NCI-H2196 (cell line): Measurements from ENCODE around the gene DNAH2.
A peak's percentile ranks its signal among the peaks of the same experiment; 100 is the strongest.

ENCODE experiments used
- DNase-seq: peaks from one replicate; lab custom pipeline; 2025; ENCODE audit not compliant: unreplicated experiment; lab: John Stamatoyannopoulos, UW

The DNAH2 gene

GRCh38 chr17:7817643-7817964 is 100.1 kb downstream of the DNAH2 start:
- DNase-seq: no peak

- DNase-seq: no peak
Measured at GRCh38 chr17:7818026-7818425, 100.5 kb downstream of the DNAH2 start.

DNA sequence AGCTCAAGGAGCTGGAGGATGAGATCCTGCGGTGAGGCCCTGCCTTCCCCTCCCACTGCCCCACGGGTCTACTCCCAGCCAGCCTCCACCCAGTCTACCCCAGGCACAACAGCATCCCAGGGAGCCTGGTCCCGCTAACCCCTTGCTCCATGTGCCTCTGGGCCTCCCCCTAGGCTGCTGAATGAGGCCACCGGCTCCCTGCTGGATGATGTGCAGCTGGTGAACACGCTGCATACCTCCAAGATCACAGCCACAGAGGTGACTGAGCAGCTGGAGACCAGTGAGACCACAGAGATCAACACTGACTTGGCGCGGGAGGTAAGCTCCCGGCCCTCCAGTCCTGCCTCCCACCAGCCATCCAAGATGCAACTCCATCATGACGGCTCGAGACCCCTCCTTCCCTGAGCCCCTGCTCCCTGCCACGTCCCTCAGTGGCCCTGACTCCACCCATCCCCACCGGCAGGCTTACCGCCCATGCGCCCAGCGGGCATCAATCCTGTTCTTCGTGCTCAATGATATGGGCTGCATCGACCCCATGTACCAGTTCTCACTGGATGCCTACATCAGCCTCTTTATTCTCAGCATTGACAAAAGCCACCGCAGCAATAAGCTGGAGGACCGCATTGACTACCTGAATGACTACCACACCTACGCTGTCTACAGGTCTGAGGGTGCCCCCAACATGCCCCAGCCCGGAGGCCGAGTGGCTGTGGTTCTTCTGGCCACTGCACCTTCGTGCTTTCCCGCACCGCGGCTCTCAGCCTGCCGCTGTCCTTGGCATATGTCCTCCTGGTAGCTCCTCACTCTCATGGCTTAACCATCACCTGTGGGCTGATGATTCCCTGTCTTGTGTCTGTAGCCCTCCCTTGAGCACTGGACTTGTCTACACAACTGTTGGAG is 101.5 kb downstream of the DNAH2 start:
- DNase-seq: no peak

GRCh38 chr17:7820231-7820630 is 102.7 kb downstream of the DNAH2 start:
- DNase-seq: no peak

GRCh38 chr17:7822126-7822525 is 104.6 kb downstream of the DNAH2 start:
- no peak for DNase-seq

- no peak for DNase-seq
Measured at GRCh38 chr17:7823581-7824001, 106.0 kb downstream of the DNAH2 start.

DNA sequence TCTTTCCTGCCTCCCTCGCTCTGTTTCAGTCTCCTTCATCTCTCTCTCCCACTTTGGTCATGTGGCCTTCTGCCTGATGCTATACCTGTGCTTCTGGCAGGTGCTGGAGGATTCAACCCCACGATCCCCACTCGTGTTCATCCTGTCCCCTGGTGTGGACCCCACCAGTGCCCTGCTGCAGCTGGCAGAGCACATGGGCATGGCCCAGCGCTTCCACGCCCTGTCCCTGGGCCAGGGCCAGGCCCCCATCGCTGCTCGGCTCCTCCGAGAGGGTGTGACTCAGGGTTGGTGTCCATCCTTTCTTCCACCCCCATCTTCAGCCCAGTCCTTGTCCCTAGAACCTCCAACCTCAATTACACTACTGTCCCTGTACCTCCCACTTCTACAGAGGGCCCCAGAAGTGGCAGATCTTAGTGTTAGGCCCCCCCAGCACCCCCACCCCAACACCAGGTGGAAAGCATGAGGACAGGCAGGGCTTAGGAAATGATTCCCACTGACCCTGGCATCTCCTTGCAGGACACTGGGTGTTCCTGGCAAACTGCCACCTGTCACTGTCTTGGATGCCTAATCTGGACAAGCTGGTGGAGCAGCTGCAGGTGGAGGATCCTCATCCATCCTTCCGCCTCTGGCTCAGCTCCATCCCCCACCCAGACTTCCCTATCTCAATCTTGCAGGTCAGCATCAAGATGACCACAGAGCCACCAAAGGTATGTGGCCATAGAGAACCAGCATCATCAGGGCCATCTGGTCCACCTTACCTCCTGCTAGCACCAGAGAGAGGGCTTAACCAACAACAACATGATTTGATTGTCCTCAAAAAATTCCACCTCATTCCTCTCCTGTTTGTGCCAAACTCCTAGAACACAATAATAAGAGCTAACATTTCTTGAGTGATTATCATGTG is 106.7 kb downstream of the DNAH2 start:
- DNase-seq: no peak

- DNase-seq: no peak
Measured at GRCh38 chr17:7825206-7825990, 107.9 kb downstream of the DNAH2 start.

- no peak for DNase-seq
Measured at GRCh38 chr17:7830616-7831015, 113.1 kb downstream of the DNAH2 start.

GRCh38 chr17:7831233-7831632 is 113.7 kb downstream of the DNAH2 start:
- DNase-seq: no peak

DNA sequence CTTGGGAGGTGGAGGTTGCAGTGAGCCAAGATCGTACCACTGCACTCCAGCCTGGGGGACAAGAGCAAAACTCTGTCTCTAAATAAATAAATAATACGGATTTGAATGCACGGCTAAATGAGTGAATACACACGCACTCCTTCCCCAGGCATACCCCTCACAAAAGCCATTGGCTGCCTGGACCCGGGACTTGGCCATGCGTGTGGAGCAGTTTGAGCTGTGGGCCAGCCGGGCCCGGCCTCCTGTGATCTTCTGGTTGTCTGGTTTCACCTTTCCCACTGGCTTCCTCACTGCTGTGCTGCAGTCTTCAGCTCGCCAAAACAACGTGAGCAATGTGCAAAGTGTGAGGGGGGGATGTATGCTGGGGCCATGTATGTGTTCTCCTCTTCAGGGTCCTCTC is 114.9 kb downstream of the DNAH2 start:
- no peak for DNase-seq

- DNase-seq: no peak
Measured at GRCh38 chr17:7833011-7833794, 115.7 kb downstream of the DNAH2 start.

GRCh38 chr17:7833795-7834541 is 116.4 kb downstream of the DNAH2 start, which contains the start of gene KDM6B:
Gene KDM6B (plus strand): TSS chr17:7834217. CDS start chr17:7845555, 11,338 bp downstream.
- DNase-seq: peak; percentile 73

GRCh38 chr17:7834542-7834956 is 117.0 kb downstream of the DNAH2 start:
- DNase-seq: no peak

DNA sequence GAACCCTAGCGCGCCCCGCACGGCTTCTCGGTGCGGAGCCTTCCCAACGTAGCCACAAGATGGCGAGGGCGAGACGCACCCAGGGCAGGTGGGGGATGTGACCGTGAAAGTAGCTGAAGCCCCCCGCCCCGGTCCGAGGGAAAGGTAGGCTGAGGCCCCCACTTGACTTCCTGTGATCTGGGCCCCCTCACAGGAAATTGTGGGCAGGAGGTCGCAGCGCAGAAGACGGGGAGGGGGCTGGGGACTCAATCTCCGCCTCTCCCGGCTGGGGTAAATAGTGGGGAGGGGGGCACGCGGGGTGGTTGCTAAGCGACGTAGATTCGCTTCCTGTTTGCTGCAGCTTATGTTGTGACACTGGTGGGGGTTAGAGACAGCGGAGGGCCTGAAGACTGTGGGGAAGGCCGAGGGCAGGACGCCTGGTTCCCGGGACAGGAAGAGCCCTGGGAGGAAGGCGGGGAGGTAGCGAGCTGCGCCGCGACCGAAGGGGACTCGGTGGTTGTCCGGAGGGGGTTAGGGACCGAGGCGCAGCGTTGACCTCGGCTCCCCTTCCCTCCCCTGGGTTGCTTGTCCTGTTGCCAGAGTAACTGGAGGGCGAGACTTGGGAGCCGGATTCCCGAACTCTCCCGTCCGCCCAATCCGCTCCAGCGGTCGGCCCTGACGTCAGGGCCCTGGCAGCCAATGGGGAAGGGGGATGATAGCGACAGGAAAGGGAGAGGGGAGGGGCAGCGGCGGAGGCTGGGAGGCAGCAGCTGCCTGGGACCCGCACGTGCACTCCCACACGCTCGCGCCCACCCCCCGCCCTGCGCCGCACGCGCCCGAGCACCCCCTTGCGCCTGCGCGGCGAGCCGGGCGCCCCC is 117.6 kb downstream of the DNAH2 start:
- DNase-seq: peak; percentile 91

GRCh38 chr17:7835814-7836595 is 118.5 kb downstream of the DNAH2 start:
- DNase-seq: peak; percentile 42

GRCh38 chr17:7836596-7837407 is 119.3 kb downstream of the DNAH2 start:
- DNase-seq: peak; percentile 91
